NOMO-1 treated with dmso at 0.1 percent for 144 hours (cell line): ENCODE results near the gene NPIPA1.
"Not testable (repeated sequence)": the region's sequence is repeated elsewhere in the genome, so short reads cannot be mapped to it uniquely, and the experiment has no call there.

Experiments used
- DNase-seq: peaks from one replicate; lab custom pipeline; 2025; ENCODE audit not compliant: unreplicated experiment; lab: John Stamatoyannopoulos, UW

Gene NPIPA1

DNA sequence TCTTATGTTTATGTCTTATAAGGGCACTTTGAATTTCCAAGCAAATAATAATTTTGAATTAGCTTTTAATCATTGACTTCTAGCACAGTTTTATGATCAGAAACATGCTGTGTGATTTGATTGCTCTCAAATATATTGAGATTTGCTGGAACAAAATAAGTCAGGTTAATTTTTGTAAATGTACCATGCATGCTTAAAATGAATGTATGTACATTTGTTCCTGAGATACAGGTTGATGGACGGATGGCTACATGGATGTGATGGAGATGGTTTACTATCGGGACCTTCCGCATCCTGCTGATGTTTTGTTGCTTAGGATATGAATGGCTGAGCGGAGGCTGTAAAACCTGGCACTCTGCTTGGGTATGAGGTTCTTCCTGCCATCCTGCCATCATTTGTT, at the start of gene NPIPA1:
NPIPA1 (plus strand) TSS at position 301 of the 400 bp plus-strand sequence; CDS start at position 301, 0 bp downstream.
- not testable (repeated sequence) for DNase-seq

- DNase-seq: not testable (repeated sequence)
Measured at GRCh38 chr16:14892111-14892510, 45.1 kb upstream of the NPIPA1 start.

- DNase-seq: not testable (repeated sequence)
Measured at GRCh38 chr16:14895382-14895781, 41.9 kb upstream of the NPIPA1 start.

- DNase-seq: not testable (repeated sequence)
Measured at GRCh38 chr16:14896023-14896422, 41.2 kb upstream of the NPIPA1 start.

DNA sequence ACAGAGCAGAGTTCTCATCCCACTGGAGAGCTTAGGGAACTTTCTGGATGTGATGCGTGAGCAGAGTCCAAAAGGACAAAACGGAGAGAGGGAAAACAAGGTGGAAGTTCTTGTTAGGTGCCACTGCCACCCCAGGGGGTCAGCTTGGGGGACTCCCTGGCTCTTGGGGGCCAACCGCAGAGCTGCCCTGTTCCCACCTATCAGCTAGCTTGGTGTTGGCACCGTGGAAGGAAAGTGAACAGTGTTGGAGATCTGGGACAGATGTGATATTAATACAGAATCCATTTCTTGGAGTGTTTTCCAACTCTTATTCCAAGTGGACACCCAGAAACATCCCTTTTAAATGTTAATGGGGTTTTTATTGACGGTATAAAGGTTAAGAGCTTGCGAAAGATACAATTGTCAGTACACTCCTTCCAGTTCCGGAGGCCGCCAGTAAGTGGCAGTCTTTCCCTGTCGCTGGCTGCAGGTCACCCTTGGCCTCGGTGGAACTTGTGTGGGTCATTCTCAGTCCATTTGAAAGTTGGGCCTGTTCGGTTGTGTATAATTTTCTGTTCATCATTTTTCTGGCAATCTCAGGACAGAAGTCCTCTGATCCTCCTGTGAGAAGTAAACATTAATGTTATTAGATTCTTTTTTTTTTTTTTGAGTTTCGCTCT, 40.1 kb upstream of the NPIPA1 start:
- not testable (repeated sequence) for DNase-seq

GRCh38 chr16:14898162-14898561, 39.1 kb upstream of the NPIPA1 start:
- not testable (repeated sequence) for DNase-seq

GRCh38 chr16:14903191-14903957, 33.9 kb upstream of the NPIPA1 start:
- not testable (repeated sequence) for DNase-seq

- not testable (repeated sequence) for DNase-seq
Measured at GRCh38 chr16:14909744-14910143, 27.5 kb upstream of the NPIPA1 start.

DNA sequence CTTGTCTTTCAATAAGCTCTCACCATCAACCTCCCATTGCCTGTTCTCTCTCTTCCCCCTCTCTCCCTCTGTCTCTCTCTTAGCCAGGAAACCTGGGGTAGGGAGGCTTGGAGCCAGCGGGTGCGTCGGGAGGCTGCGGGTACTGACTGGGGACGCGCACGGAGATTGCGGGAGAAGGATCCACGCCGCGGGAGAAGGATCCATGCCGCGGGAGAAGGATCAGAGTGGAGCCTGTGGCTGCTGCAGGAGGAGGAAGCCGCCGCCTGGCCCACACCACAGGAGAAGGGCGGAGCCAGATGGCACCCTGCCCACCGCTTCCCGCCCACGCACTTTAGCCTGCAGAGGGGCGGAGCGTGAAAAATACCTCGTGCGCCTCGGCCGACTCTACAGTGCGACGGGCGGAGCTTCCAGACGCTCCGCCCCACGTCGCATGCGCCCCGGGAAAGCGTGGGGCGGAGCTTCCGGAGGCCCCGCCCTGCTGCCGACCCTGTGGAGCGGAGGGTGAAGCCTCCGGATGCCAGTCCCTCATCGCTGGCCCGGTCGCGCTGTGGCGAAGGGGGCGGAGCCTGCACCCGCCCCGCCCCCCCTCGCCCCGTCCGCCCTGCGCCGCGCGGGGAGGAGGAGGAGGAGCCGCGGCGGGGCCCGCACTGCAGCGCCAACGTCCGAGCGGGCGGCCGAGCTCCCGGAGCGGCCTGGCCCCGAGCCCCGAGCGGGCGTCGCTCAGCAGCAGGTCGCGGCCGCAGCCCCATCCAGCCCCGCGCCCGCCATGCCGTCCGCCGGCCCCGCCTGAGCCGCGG, 26.2 kb upstream of the NPIPA1 start:
- not testable (repeated sequence) for DNase-seq

DNA sequence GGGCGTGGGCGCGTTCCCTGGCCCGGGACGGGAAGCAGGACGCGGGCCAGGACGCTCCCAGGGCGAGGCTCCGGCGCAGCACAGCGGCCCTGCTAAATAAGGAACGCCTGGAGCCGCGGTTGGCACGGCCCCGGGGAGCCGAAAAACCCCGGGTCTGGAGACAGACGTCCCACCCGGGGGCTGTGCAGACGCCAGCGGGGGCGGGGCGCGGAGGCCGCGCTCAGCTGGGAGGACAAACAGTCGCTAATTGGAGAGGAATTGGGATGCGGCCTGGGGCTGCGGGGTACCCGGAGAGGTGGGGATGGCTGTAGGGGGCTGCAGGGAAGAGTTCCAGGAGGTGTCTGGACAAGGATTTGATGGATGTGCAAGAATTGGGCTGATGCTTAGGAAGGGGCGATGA, 25.3 kb upstream of the NPIPA1 start:
- DNase-seq: not testable (repeated sequence)

DNA sequence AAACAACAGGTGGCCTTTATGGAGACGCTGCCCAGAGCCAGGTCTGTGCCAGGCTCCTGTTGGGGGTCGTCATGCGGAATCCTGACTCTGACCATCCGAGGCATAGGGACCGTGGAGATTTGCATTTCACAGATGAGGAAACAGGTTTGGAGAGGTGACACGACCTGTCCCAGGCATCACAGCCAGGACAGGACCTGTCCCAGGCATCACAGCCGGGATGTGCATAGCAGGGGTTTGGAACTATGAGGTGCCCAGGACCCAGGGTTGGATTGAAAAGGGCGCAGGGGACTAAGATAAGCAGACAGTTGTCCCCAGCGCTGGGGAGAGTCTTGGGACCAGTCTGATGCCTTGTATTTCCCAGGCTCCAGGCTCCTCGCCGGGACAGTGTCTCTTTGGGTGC, 24.7 kb upstream of the NPIPA1 start:
- DNase-seq: not testable (repeated sequence)

- not testable (repeated sequence) for DNase-seq
Measured at GRCh38 chr16:14918504-14918903, 18.7 kb upstream of the NPIPA1 start.

DNA sequence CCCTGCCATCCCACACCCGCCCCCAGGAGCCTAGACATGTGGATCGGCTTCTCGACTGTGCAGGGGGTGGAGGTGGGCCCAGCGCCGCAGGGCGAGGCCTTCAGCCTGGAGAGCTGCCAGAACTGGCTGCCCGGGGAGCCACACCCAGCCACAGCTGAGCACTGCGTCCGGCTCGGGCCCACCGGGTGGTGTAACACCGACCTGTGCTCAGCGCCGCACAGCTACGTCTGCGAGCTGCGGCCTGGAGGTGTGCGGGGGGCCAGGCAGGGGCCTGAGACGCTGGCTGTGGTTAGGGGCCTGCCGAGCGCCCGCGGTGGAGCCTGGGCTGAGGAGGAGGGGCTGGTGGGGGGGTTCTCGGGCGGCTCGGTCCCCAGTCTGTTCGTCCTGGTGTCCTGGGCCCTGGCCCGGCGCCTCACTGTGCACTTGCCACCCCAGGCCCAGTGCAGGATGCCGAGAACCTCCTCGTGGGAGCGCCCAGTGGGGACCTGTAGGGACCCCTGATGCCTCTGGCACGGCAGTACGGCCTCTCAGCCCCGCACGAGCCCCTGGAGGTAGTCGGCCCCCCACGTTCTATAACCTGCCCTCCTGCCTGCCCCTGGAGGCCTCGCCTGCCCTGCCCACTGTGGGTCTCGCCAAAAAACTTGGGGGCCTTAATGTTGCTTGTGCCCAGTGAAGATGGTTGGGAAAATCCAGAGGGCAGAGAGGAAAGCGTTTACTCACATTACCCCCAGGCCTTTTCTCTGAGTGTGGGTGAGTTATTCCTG, 17.2 kb upstream of the NPIPA1 start:
- DNase-seq: not testable (repeated sequence)

GRCh38 chr16:14922285-14922684, 15.0 kb upstream of the NPIPA1 start:
- DNase-seq: not testable (repeated sequence)

DNA sequence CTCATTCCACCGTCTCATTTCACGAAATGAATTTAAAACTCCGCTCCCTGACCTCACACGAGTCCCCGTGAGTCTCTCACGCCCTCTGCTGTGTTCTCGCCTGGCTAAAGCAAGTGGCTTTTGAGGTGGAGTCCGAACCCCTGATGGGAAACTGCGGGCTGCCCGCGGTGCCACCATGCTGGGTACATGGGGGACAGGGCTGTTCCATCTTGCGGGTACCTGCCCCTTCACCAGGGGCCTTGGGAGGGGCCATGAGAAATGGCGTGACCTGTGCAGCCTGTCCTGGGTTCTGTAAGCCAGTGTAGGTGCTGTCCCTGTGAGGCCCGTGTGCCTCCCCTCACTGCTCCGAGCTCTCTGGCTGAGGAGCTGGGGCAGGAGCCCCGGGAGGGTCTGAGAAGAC, 14.3 kb upstream of the NPIPA1 start:
- not testable (repeated sequence) for DNase-seq

DNA sequence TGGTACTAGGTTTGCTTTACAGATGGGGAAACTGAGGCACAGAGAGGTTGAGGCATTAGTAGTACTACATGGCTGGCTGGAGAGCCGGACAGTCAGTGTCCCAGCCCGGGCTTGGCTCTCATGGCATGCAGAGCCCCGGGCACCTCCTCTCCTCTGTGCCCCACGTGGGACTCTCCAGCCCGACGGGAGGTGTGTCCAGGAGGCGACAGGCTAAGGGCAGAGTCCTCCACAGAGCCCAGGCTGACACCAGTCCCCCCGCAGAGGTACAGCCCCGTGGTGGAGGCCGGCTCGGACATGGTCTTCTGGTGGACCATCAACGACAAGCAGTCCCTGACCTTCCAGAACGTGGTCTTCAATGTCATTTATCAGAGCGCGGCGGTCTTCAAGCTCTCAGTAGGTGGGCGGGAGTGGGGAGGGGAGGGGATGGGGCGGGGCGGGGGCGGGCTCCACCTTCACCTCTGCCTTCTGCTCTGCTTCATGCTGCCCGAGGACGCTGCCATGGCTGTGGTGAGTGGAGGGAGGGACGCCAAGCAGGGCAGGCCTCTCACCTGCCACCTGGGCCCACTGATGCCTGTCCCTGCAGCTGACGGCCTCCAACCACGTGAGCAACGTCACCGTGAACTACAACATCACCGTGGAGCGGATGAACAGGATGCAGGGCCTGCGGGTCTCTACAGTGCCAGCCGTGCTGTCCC, 13.7 kb upstream of the NPIPA1 start:
- not testable (repeated sequence) for DNase-seq

DNA sequence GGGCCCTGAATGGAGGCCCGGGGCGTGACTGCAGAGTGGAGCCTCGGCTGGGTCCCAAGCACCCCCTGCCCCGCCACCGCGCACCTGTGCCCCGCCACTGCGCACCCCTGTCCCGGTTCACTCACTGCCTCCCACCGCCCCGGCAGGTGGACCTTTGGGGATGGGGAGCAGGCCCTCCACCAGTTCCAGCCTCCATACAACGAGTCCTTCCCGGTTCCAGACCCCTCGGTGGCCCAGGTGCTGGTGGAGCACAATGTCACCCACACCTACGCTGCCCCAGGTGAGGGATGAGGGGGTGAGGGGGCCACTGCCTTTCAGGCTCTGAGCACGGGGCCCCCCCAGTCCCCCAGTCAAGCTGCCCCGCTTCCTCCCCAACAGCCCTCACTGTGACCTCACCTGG, 12.9 kb upstream of the NPIPA1 start:
- DNase-seq: not testable (repeated sequence)

GRCh38 chr16:14924982-14925381, 12.3 kb upstream of the NPIPA1 start:
- not testable (repeated sequence) for DNase-seq

GRCh38 chr16:14928064-14928714, 9.1 kb upstream of the NPIPA1 start:
- not testable (repeated sequence) for DNase-seq

DNA sequence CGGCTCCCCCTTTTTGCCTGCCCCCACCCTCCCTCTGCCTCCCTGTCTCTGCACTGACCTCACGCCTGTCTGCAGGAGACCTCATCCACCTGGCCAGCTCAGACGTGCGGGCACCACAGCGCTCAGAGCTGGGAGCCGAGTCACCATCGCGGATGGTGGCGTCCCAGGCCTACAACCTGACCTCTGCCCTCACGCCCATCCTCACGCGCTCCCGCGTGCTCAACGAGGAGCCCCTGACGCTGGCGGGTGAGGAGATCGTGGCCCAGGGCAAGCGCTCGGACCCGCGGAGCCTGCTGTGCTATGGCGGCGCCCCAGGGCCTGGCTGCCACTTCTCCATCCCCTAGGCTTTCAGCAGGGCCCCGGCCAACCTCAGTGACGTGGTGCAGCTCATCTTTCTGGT, 8.1 kb upstream of the NPIPA1 start:
- not testable (repeated sequence) for DNase-seq
